B cell (primary cell): ENCODE measurements around the gene SEPTIN5.

Experiments
- CTCF ChIP-seq: fragments of 200-600 bp; IDR thresholded peaks from one replicate; pipeline ENCODE4 v1.8.0; 2022; ENCODE audit warnings: antibody characterized with exemption, mild to moderate bottlenecking
- EZH2 ChIP-seq: IDR thresholded peaks from 2 replicates; pipeline ENCODE4 v1.6.1; 2012; ENCODE audit warnings: borderline replicate concordance, low read depth, mild to moderate bottlenecking, moderate library complexity, low read length; ENCODE audit not compliant: insufficient read depth, poor library complexity, severe bottlenecking

DNA sequence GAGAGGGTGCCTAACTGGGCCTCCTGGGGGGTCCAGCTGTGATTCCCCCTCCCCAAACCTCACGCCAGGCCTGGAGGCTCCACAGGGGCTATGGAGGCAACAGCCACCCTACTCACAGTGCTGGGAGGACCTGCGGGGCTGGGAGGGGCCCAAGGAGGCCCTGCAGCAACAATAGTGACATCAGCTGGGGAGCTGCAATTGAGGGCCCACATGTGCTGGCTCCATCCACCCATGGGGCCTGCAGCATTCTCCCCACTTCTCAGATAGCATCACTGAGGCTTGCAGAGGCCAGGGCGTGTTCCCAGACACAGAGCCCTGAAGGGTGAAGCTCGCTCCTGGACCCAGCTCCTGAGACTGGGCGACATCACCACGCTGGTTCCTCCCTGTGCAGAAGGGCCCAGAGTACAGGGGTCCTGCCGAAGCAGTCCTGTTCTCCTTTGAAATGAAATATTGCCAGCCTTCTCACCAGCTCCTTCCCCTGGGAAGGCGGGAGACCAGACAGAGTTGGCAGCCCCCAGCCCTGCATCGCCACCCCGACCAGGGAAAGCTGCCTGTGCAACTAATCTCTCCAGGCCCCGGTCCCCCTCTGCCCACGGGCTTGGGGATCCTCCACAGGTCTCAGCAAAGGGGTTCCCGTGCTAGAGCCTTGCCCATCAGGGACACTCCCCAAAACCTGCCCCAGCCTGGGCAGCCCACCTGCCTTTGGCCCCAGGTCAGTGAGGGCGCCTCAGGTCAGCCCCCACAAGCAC lies 37.4 kb downstream of the SEPTIN5 start:
- TF ChIP-seq CTCF = no peak
- TF ChIP-seq EZH2 = no peak
